Progenitor cell of endocrine pancreas (in vitro differentiated cells): ENCODE data around the gene DHDH. TPM values are rescaled to one million over a fixed set of nuclear protein-coding genes. Genes with fewer than 3 reads are reported as not detected.
"Not testable (repeated sequence)": the region's sequence is repeated elsewhere in the genome, so short reads cannot be mapped to it uniquely, and the experiment has no call there.

Experiments used
- DNase-seq: peaks from one replicate; pipeline ENCODE4 v3.0.0; 2021; ENCODE audit warnings: low spot score; ENCODE audit not compliant: unreplicated experiment
- H3K27ac Mint-ChIP-seq: 2 replicates; pipeline ENCODE4 v1.8.0; 2021; ENCODE audit warnings: mild to moderate bottlenecking, moderate library complexity, mixed read lengths
- H3K27me3 Mint-ChIP-seq: 2 replicates; pipeline ENCODE4 v1.8.0; 2021; ENCODE audit warnings: mixed read lengths
- H3K36me3 Mint-ChIP-seq: 2 replicates; pipeline ENCODE4 v1.8.0; 2022; ENCODE audit warnings: mixed read lengths; ENCODE audit not compliant: insufficient read depth
- H3K4me1 Mint-ChIP-seq: 2 replicates; pipeline ENCODE4 v1.8.0; 2021; ENCODE audit warnings: low read depth, mixed read lengths
- H3K4me3 Mint-ChIP-seq: 2 replicates; pipeline ENCODE4 v1.8.0; 2021; ENCODE audit warnings: low read depth, mild to moderate bottlenecking, moderate library complexity, mixed read lengths
- H3K9me3 Mint-ChIP-seq: 2 replicates; pipeline ENCODE4 v1.8.0; 2021; ENCODE audit warnings: low read depth, mixed read lengths
- long read RNA-seq: library from polyadenylated mRNA; unstranded; transcript quantifications from one replicate; pipeline ENCODE4 v2.0.0, GENCODE V29; 2020
- total RNA-seq: library from RNA; stranded (reverse); gene quantifications from 2 replicates; pipeline ENCODE4 v1.2.1, GENCODE V29; 2021
- TF ChIP-seq, protein P1 (sequence below): fragments of 200-600 bp; sonication (generic); IDR thresholded peaks from one replicate; pipeline ENCODE4 v1.5.0; 2021; ENCODE audit warnings: antibody characterized with exemption, mild to moderate bottlenecking; ENCODE audit not compliant: unreplicated experiment

Gene DHDH
- total RNA-seq = 1.1 and 1.8 TPM in 2 replicates
- long read RNA-seq, partial matches to known transcripts = 0 of 1 reads
- long read RNA-seq, other reads (novel, unspliced or antisense) = 1 of 1 reads

DNA sequence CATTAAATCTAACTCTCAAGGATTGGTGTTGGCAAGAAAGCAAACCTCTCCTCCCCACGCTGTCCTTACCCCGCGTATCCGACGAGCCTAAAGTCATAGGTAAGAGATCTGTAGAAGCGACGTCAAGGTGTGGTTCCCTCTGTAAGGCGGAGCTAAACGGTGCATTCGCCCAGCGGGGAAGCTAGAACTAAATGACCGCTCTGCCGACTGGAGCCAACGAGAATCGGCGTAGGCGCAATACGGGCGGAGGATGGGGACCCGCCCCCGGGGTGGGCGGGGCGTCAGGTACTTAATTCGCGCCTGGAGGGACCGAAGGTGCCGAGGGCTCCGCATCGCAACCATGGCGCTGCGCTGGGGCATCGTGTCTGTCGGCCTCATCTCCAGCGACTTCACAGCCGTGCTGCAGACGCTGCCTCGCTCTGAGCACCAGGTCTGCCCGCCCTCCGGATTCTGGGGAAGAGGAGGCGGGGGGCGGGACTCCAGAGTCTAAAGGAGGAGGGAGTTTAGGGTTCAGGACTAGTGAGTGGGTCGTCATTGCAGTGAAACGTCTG lies at the start of gene DHDH:
Gene DHDH (plus strand): TSS at position 318 of the 551 bp plus-strand sequence. CDS start 23 bp downstream, at position 341.
- Mint-ChIP-seq H3K27me3 (peaks cover 29% of the 10 kb centered on the region), H3K9me3 (no peaks in the 10 kb centered on the region), H3K27ac (no peak within 1 kb of the TSS), H3K36me3 (peaks cover 1% of the 10 kb centered on the region), H3K4me3 (peak within 1 kb of the TSS; percentile 79), H3K4me1 (peaks cover 7% of the 10 kb centered on the region)
- TF ChIP-seq, protein P1, sequence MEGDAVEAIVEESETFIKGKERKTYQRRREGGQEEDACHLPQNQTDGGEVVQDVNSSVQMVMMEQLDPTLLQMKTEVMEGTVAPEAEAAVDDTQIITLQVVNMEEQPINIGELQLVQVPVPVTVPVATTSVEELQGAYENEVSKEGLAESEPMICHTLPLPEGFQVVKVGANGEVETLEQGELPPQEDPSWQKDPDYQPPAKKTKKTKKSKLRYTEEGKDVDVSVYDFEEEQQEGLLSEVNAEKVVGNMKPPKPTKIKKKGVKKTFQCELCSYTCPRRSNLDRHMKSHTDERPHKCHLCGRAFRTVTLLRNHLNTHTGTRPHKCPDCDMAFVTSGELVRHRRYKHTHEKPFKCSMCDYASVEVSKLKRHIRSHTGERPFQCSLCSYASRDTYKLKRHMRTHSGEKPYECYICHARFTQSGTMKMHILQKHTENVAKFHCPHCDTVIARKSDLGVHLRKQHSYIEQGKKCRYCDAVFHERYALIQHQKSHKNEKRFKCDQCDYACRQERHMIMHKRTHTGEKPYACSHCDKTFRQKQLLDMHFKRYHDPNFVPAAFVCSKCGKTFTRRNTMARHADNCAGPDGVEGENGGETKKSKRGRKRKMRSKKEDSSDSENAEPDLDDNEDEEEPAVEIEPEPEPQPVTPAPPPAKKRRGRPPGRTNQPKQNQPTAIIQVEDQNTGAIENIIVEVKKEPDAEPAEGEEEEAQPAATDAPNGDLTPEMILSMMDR = no peak
- DNase-seq = peak; percentile 77

DNA sequence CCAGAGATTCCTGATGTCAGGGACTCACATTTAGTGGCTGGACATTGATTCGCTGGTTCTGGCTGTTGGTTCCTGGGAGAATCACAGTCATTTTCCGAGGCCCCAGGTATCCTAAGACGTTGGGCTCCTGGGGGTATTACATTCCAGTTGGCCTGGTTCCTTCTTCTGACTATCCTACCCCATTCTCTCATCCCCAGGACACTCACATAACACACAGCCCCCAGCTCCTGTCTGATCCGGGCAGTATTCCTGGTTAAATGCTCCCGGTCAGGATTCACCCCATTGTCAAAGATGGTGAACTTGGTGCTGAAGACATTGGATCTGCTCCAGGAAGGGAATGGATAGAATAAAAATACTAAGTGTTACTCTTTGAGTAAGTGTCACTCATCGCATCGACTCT lies 49.8 kb upstream of the DHDH start:
- Mint-ChIP-seq H3K36me3 (peaks cover under 1% of the 10 kb centered on the region), H3K27me3 (no peaks in the 10 kb centered on the region), H3K4me1 (no peaks in the 10 kb centered on the region), H3K27ac (no peak overlapping the region), H3K9me3 (peaks cover 4% of the 10 kb centered on the region), H3K4me3 (no peak overlapping the region)
- DNase-seq = no peak
- TF ChIP-seq, protein P1 = no peak

GRCh38 chr19:48887861-48888612 lies 45.5 kb upstream of the DHDH start:
- Mint-ChIP-seq H3K27ac (no peak overlapping the region), H3K27me3 (peaks cover 3% of the 10 kb centered on the region)

DNA sequence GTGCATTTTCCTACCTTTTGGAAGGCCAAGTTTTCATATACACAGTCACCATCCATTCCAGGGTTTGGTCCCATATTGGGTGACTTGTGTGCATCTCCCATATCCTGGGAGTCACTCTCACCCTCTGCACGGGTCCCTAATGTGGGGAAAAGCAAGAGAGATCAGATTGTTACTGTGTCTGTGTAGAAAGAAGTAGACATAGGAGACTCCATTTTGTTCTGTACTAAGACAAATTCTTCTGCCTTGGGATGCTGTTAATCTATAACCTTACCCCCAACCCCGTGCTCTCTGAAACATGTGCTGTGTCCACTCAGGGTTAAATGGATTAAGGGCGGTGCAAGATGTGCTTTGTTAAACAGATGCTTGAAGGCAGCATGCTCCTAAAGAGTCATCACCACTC lies 44.0 kb upstream of the DHDH start:
- not testable (repeated sequence) for H3K36me3 Mint-ChIP-seq, H3K9me3 Mint-ChIP-seq, DNase-seq, H3K4me3 Mint-ChIP-seq, H3K27ac Mint-ChIP-seq, H3K27me3 Mint-ChIP-seq
- peaks cover 16% of the 10 kb centered on the region for H3K4me1 Mint-ChIP-seq

More at GRCh38 chr19:48887861-48888612, 45.5 kb upstream of the DHDH start:
- peaks cover 16% of the 10 kb centered on the region for H3K4me1 Mint-ChIP-seq
- H3K9me3 Mint-ChIP-seq = no peaks in the 10 kb centered on the region
- H3K36me3 Mint-ChIP-seq = peaks cover 2% of the 10 kb centered on the region
- no peak for DNase-seq
- H3K4me3 Mint-ChIP-seq = no peak overlapping the region
- TF ChIP-seq, protein P1 = no peak

DNA sequence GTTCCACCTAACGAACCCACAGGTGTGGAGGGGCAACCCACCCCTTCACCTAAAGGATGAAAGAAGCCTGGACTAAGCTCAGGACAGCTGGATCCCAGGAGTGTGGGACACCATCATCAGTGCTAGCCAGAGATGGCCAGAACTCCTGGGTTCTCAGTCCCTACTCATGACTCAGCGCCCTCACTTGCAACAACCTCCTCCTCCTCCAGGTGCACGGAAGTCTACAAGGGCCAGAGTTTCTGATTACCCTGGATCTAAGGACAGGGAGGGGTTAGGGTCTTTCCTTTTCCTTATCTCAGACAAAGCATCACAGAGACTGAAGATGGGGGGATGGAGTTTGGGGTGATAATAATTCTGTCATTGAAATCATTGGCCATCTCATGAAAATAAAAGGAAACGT lies 42.9 kb upstream of the DHDH start:
- Mint-ChIP-seq H3K4me3 (no peak overlapping the region), H3K9me3 (no peaks in the 10 kb centered on the region), H3K27me3 (peaks cover 7% of the 10 kb centered on the region), H3K27ac (peak overlapping the region; percentile 65), H3K36me3 (peaks cover 2% of the 10 kb centered on the region), H3K4me1 (peaks cover 16% of the 10 kb centered on the region)
- TF ChIP-seq, protein P1 = no peak
- no peak for DNase-seq
